Tibial nerve (tissue), 4 donors: ENCODE measurements around the gene BIVM.

Experiments
- CTCF ChIP-seq, 5 experiments: fragments of 200-600 bp in 3 of 5; fragments of 450-650 bp in 2 of 5; sonication (generic) in 3 of 5; IDR thresholded peaks; one replicate each; pipeline ENCODE4 v1.5.1; 2016 to 2019; ENCODE audit warnings: antibody characterized with exemption in 5 of 5, mild to moderate bottlenecking in 3 of 5, moderate library complexity in 2 of 5
- EP300 ChIP-seq, 2 donors: sonication (generic); formaldehyde crosslinking; IDR thresholded peaks; one replicate each; pipeline ENCODE4 v1.6.1; 2017; ENCODE audit warnings: antibody characterized with exemption in 2 of 2, mild to moderate bottlenecking in 1 of 2
- POLR2A ChIP-seq, 2 donors: fragments of 450-650 bp; IDR thresholded peaks; one replicate each; pipeline ENCODE4 v1.6.1; 2017; ENCODE audit warnings: antibody characterized with exemption in 2 of 2, mild to moderate bottlenecking in 2 of 2, moderate library complexity in 2 of 2

- TF ChIP-seq CTCF (IDR thresholded peaks at IDR 0.05), result no peak
- no peak for TF ChIP-seq POLR2A (IDR thresholded peaks at IDR 0.05)
- no peak for TF ChIP-seq EP300 (IDR thresholded peaks at IDR 0.05)
These were observed 24.1 kb upstream of the BIVM start for GRCh38 chr13:102774591-102775520.
